ENCODE results near the gene NDST3.

NDST3 gene

DNA sequence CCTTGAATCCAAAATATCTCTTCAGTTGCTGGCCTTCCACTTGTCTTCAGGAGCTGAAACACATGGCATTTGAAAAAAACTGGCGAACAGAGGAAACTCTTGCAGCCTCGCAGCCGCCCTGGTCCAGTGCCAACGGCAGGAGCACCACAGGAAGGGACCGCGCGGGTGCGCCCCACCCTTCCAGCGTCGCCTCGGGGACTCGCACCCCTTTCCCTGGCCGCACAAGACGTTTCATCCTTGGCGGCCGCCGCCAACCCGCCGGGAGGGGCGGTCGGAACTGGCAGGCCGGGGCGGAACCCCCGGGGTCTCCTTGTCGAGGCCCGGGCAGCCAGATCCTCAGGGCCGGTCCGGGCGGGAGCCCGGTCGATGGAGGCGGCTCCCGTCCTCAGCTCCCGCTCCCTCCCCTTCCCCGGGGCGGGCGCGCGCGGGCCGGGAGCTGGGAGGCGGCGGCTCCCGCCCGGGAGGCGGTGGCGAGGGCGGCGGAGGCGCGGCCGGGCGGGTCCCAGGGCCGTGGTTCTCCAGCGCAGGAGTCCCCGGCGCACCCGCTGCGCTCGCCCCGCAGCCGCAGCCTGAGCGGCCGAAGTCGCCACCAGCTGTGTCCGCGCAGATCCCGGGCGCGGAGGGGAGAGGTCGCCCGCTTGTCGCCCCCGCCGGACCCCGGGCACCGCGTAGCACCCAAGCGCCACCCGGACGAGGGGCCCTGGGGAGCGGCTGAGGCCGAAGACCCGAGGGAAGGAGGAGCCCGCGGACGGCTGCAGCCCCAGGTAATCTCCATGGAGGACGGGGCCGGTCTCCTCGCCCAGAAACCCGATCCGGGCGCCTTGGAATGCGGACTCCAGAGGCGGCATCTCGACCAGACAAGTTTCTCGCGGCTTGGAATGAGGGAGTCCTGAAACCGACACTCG lies 886 bp upstream of the NDST3 start:
- Histone ChIP-seq H3K36me3 (no peaks in the 10 kb centered on the region), H3K4me3 (ENCODE audit: low read depth, low read length) (peak overlapping the region; percentile 76), H3K27me3 (no peaks in the 10 kb centered on the region), H3K9me3 (no peaks in the 10 kb centered on the region), H3K4me1 (peaks cover 2% of the 10 kb centered on the region; the same call in 1 of the 2 replicates)
- DNase-seq, result peak; percentile 78
- TF ChIP-seq CTCF (IDR thresholded peaks at IDR 0.05; ENCODE audit: low read depth, low read length), result 0 out of 2 replicates have a peak, but pooled peaks have one; percentile 13

DNA sequence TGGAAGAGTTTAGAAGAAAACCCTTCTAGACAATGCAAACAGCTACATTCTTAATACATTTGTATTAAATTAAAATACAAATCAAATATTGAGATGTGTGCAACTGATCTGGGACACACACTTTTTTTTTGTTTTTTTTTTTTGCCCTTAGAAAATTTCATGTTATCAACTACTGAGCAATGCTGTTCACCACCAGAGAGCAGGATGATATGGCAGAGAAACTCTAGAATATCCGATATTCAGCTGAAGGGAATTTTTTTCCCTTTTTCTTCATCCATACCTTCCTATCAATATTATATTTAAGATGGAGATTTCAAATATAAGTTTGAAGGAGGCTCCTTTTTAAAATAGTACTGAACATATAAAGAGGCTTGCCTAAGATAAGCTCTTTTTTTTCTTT lies 1.0 kb downstream of the NDST3 start:
- Histone ChIP-seq H3K4me1 (peaks cover 2% of the 10 kb centered on the region; the same call in 1 of the 2 replicates), H3K4me3 (ENCODE audit: low read depth, low read length) (no peak overlapping the region), H3K36me3 (no peaks in the 10 kb centered on the region), H3K9me3 (no peaks in the 10 kb centered on the region), H3K27me3 (no peaks in the 10 kb centered on the region)
- TF ChIP-seq CTCF (IDR thresholded peaks at IDR 0.05; ENCODE audit: low read depth, low read length), result no peak
- no peak for DNase-seq

DNA sequence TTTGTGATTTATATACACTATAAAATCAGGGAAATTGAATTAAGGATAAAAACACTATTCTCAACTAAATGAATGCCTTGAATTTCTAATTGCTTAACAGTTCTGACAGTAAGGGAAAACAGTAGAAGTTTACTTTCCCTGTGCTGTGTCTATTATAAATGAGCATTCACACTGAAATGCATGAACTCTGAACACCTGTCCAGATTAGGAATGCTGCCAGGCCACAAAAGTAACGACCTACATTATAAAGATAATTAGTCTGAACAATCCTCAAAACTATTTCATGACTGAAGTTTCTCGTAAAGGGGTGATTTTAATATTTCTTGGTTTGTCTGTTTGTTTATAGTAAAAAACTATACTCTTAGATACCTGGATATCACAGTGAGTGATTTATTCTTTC lies 2.0 kb downstream of the NDST3 start:
- TF ChIP-seq CTCF (IDR thresholded peaks at IDR 0.05; ENCODE audit: low read depth, low read length), result no peak
- Histone ChIP-seq H3K4me1 (peaks cover 2% of the 10 kb centered on the region; the same call in 1 of the 2 replicates), H3K4me3 (ENCODE audit: low read depth, low read length) (no peak overlapping the region), H3K36me3 (no peaks in the 10 kb centered on the region), H3K9me3 (no peaks in the 10 kb centered on the region), H3K27me3 (no peaks in the 10 kb centered on the region)
- no peak for DNase-seq

DNA sequence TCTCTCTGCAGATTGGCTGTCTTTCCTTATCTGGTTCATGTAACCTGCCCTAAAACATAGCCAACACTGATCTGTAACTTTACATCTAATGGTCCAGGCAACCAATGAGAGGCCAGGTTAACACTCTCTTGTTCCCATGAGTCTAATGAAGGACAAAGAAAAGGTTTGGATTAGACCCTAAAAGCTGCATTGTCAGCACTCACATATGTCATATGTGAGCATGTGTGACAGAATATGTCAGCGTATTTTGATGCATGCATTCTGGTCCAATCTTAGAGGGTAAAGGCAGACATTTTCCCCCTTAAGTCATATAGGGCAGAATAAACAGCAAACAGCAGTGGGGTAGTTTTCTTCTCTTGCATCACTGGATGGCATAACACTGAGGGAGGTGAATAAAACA lies 3.7 kb downstream of the NDST3 start:
- H3K4me1 ChIP-seq, result no peaks in the 10 kb centered on the region
- no peak for TF ChIP-seq CTCF (IDR thresholded peaks at IDR 0.05; ENCODE audit: low read depth, low read length)
- DNase-seq, result no peak
- H3K27me3 ChIP-seq, result no peaks in the 10 kb centered on the region
- H3K36me3 ChIP-seq, result no peaks in the 10 kb centered on the region
- H3K9me3 ChIP-seq, result no peaks in the 10 kb centered on the region
- H3K4me3 ChIP-seq (ENCODE audit: low read depth, low read length), result no peak overlapping the region

DNA sequence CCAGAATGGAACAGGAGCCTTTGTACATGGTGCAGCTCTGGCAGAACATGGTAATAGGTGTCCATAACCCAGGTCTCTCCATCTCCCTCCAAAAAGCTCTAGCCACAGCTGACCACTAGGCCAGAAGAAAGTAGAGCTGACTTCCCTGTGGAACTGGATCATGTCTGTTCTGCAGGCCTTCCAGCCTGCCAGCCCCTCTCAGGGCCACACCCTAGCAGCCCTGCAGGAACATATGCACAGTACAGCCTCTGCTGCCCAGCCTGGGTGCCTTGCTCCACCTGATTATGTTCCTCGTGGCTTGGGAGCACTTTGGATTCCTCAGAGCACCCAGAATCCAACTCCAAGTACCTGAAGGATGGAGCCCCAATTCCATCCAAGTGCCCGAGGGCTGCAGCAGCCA lies 12.0 kb downstream of the NDST3 start:
- Histone ChIP-seq H3K36me3 (no peaks in the 10 kb centered on the region), H3K27me3 (no peaks in the 10 kb centered on the region), H3K9me3 (no peaks in the 10 kb centered on the region), H3K4me1 (no peaks in the 10 kb centered on the region), H3K4me3 (ENCODE audit: low read depth, low read length) (no peak overlapping the region)
- no peak for TF ChIP-seq CTCF (IDR thresholded peaks at IDR 0.05; ENCODE audit: low read depth, low read length)
- no peak for DNase-seq

DNA sequence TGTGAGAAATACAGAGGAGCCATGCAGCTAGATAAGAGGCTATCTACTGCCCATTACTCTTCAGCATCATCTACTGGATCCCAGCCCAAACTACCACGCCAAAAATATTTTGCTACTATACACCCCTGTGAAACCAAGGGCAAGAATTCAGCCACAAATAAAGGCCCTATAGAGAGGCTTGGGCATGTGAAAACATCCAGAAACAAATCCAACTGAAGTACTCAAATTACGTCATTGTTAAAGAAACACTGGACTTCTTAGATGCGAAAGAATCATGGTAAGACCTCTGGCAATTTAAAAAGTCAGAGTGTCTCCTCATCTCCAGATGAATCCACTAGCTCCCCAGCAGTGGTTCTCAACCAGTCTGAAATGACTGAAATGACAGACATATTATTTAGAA lies 12.8 kb downstream of the NDST3 start:
- Histone ChIP-seq H3K36me3 (no peaks in the 10 kb centered on the region), H3K9me3 (no peaks in the 10 kb centered on the region), H3K4me1 (no peaks in the 10 kb centered on the region), H3K27me3 (no peaks in the 10 kb centered on the region), H3K4me3 (ENCODE audit: low read depth, low read length) (no peak overlapping the region)
- no peak for TF ChIP-seq CTCF (IDR thresholded peaks at IDR 0.05; ENCODE audit: low read depth, low read length)
- no peak for DNase-seq
